Activated CD4-positive, alpha-beta T cell treated with anti-CD3 and anti-CD28 coated beads for 48 hours (primary cell): Measurements from ENCODE around the gene BTN1A1.
A peak's percentile ranks its signal among the peaks of the same experiment; 100 is the strongest.
"Not testable (repeated sequence)": the region's sequence is repeated elsewhere in the genome, so short reads cannot be mapped to it uniquely, and the experiment has no call there.

Experiments
- DNase-seq: peaks from one replicate; pipeline ENCODE4 v3.0.0-alpha.2; 2020

The BTN1A1 gene

DNA sequence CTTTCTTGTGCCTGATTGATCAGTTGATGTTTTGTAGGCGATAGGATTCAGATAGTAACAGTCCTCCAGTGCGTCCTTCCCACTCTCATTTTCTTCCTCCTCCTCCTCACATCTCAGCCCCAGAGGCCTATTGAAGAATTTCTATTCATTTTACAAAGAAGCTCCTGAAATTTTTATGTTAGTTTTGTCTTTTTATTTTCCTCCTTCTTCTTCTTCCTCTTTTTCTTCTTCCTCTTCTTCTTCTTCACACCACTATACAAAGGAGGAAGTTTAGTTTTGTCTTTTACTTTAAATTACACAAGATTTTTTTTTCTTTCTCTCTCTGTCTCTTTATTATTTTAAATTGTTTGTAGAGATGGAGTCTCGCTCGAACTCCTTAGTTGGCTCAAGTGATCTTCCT is 23.2 kb upstream of the BTN1A1 start:
- DNase-seq = no peak

DNA sequence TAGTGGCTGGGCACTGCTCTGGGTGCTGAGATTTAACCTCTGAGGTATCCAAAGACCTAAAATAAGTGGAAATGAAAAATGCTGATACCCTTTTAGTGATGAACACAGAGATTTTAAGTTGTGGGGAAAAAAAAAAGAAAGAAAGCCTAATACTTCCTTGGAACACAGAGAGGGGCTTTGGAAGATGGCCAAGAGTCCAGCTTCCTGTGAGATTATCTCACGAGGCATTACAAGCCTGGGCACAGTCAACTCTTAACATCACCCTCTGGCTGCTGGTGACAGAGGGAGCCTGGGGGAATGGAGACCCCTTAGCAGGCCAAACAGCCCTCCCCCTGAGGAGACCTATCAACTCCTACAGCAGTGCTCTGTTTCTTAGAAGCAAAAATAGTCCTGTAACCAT is 22.7 kb upstream of the BTN1A1 start:
- DNase-seq = no peak

DNA sequence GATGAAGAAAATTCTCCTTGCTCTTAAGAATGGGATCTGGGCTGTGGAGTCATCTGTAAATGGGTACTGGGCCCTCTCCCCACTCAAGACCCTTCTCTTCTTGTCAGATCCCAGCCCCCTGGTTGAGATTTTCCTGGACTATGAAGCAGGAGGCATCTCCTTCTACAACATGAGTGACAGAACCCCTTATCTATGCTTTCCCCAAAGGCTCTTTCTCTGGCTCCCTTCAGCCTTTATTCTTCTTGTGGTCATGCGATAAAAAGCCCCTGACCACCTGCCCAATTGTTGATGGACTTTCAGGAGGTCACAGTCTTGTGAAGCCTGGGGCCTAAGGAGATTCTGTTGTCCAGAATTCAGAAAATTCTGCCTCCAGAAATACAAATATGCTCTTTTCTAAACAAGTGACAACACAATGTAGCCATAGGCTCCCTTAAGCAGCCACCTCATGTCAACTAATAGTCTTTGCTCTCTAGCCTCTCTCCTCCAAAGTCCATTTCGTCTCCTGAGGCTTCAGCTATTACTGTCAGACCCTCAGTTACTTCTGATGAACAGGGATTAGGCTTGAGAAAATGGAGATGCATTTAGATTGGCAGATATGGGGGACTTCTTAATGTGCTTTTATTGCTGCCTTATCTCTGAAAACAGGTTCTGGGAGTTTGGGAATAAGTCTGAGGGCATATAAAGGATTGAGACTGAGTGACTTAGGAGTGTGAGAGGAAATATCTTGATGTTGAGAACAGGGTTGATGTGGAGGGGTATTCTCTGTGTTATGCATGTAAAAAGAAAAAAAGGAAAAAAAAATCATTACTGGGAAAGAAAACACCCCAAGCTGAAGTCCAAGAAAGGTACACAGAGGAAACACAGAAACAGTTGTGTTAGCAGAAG is 21.8 kb upstream of the BTN1A1 start:
- no peak for DNase-seq

DNA sequence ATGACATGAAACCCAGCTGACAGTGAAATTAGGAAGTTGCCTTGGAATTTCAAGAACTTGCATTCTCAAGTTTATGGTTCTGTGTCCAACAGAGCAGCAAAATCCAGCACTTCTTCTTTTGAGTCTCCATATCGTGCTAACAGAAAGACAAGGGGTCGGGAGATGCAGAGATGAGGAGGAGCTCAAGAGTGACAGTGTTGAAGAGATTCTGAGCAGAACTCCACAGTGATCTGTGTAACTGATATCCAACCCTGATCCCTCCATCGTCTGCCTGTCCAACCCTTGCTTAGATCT is 21.2 kb upstream of the BTN1A1 start:
- no peak for DNase-seq

DNA sequence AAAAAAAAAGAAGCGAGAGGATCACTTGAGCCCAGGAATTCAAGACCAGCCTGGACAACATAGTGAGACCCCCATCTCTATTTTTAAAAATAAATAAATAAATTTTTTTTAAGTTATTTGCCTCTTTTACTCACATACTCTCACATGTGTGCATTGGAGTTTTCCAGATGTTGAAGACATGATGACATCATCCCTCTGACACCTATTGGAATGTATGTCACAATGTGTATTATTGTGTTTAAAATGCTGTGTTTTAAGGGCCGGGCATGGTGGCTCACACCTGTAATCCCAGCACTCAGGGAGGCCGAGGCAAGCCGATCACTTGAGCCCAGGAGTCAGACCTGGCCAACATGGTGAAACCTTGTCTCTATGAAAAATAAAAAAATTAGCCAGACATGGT is 17.8 kb upstream of the BTN1A1 start:
- no peak for DNase-seq

DNA sequence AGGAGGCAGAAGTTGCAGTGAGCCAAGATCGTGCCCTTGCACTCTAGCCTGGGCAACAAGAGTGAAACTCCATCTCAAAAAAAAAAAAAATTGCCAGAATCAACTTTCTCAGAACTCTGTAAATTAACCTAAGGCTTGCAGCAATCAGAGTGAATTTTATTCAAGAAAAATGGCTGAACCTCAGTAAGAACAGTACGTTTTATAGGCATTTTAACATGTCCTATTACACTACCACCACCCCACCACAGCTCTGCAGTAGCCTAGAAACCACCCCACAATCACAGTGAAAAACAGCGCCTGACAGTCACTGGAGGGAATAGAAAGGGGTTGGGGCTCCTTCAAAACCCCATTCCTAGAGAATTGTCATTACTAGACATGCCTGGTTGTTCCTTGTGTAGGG is 16.4 kb upstream of the BTN1A1 start:
- DNase-seq = no peak

DNA sequence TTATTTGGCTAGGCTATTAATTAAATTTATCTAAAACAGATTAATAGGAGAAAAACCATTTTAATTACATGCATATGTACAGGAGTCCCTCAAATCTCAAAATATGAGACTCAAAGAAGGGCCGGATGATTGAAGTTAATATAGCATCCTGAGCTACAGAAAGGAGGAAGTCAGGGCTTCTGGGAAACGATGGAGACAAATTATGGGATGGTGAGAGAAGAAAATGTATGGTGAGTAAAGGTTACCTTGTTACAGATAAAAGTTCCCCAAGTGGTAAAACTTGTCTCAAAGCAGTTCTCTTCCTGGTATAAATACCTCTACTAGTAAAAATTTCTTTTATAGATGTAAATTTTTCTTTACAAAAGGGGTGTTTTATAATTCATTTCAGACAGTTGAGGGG is 15.9 kb upstream of the BTN1A1 start:
- no peak for DNase-seq

DNA sequence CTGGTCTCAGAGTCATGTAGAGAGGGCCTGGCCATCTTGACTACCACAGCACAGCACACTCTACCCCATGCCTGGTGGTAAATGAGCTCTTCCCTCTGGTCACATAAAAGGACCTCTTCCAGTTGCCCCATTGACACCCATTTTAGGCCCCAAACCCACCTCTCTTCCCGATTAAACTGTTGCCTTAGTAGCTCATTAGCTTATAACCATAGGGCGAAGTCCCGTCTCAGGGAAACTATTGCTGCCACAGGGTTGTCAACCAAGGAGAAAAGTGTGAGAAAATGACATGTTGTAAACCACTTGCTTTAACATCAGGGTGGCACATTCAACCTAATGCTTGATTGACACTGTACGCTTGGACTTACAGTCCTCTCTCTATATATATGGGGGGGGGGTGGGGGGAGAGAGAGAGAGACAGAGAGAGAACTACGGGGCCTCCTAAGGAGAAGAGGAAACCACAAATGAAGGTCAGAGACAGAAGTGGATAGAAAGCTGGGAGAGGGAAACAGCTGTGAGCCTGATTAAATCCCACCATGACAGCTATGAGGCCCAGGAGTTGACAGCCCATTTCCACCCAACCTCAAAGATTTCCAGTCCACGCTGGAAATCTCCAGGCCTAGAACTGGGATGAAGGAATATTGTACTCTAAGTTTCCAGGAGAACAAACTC is 14.9 kb upstream of the BTN1A1 start:
- no peak for DNase-seq

DNA sequence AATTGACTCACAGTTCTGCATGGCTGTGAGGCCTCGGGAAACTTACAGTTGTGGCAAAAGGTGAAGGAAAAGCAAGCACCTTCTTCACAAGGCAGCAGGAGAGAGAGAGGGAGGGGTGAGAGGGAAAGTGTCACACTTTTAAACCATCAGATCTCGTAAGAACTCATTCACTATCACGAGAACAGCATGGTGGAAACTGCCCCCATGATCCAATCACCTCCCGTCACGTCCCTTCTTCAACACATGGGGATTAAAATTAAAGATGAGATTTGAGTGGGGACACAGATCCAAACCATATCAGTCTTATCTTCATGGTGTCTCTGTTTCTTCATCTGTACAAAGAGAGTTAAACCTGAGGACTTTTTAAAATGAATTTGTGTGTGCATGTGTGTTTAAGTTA is 13.7 kb upstream of the BTN1A1 start:
- DNase-seq = no peak

DNA sequence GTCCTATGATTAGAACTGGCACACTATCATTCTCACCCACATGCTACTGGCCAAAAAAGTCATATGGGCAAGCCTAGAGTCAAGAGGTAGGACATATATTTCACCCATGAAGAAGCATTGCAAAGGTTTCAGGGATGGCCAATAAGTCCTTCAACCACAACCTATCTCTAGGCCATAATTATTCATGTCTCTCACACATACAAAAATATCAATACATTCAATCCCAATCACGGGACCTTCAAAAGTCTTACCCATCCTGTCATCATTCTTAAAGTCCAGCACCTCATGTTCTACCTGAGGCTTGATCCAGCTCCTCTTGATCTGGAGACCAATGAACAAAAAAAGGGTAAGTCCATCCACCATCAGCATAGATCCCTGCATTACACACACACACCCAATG is 12.6 kb upstream of the BTN1A1 start:
- no peak for DNase-seq

DNA sequence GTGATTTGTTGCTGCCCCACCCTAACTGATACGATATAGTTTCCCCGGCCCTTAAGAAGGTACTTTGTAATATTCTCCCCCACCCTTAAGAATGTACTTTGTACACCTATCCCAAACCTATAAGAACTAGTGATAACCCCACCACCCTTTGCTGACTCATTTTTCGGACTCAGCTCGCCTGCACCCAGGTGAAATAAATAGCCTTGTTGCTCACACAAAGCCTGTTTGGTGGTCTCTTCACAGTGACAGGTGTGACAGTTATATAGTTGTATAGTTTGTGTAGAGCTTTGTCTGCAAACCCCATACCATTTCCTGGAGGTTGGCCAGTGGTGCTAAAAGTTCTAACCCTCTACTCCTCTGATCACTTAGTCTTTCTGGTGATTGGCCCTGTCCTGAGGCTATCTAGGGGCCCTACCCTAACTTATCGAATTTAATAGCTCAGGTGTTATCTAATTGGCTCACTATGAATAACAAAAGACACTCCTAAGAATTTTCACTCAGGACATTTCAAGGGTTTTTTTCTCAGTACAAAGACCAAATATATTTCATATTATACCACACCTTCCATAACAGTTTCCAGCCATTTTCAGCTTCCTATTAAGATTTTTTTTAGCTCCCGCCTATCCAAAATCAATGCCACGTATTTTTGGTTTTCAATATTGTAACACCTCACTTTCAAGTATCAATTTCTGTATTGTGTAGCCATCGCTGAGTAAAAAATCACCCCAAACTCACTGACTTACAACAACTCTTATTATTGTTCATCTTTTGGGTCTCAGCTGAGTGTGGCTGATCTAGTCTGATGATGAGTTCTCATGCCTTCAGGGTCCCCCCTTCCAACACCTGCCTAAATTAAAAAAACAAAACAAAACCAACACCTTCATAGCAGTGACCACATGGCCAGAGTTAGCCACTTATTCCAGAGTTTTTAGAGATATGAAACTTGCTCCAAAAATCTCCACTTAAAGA is 9.8 kb upstream of the BTN1A1 start:
- DNase-seq = no peak

DNA sequence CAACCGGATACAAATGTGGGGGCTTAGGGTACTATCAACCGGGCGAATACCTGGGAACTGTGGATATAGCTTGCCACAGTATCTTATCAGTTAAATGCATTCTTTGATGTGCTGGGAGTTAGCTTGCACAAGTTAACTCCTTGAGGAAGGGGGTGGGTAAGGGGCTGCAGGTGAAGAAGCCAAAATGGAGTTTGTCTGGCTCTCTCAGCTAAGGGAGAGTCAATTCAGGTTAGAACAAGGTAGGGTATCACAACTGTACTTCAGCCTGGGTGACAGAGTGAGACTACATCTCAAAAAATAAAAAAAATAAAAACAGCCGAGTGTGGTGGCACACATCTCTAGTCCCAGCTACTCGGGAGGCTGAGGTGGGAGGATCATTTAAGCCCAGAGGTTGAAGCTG is 8.5 kb upstream of the BTN1A1 start:
- DNase-seq = no peak

DNA sequence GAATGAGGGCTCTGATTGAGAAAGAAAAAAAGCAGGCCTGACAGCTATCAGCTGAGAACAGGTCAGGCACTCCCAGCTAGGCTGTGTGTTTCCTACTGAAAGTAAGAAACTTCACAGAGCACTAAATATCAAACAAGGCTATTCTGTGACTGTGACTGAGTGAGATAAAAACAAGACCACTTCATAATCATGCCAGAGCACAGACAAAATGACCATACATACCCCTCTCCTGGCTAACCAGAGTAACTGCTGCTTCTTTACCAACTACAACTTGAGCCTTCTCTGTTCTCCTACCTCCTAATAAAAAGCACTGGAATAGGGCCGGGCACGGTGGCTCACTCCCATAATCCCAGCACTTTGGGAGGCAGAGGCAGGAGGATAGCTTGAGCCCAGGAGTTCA is 6.8 kb upstream of the BTN1A1 start:
- no peak for DNase-seq

DNA sequence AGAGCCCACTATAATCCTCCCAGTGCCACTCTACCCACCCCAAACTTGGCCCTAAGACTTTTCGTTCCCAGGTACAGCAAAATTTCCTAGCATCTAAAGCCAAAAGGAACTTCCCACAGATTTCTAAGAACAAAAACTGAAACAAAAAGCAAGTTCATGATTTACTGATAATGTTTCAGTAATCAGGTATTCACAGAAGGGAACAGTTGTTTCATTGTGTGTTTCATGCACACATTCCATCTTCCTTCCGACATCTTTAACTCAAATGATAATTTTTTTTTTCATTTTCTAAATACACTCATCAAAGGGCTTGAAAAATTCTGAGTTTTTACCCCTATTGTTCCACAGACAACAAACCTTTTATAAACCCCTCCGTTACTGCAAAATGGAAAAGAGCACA is 6.0 kb upstream of the BTN1A1 start:
- no peak for DNase-seq

DNA sequence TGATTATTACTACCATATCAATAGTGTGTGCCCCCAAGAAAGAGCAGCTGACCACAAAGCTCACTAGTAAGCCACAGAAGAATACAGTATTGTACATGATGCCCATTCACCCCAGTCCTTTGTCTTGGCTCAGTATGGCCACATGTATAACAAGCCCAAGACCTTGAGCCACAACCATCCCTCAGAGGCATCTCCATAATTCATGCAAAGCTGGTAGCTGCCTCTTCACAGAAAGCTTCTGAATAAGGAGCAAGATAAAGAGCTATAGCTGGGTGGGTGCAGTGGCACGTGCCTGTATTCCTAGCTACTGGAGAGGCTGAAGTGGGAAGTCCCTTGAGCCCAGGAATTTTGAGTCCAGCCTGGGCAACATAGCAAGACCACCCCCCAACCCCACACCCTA is 4.8 kb upstream of the BTN1A1 start:
- no peak for DNase-seq

DNA sequence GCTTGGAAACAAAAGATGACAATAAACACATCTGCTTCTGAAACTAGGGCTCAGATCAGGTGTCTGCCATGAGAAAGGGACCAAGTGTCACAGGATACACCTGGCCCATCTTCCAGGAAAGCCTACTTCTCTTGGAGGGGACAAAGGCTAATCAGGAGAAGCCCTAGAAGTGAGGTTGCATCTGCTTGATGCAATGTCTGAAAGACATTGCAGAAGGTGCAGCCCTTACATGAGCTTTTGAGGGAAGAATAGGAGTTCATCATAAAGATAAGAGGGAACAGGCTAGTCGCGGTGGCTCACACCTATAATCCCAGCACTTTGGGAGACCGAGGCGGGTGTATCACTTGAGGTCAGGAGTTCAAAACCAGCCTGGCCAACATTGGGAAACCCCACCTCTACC is 2.5 kb upstream of the BTN1A1 start:
- no peak for DNase-seq

DNA sequence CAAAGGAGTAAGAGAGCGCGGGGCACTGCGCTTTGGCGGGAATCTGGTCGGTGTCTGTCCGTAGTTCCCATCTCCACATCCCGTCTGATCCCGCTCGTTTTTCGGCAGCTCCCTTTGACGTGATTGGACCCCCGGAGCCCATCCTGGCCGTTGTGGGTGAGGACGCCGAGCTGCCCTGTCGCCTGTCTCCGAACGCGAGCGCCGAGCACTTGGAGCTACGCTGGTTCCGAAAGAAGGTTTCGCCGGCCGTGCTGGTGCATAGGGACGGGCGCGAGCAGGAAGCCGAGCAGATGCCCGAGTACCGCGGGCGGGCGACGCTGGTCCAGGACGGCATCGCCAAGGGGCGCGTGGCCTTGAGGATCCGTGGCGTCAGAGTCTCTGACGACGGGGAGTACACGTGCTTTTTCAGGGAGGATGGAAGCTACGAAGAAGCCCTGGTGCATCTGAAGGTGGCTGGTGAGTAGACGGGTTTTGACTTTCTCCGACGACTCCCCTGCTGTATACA is 1.4 kb downstream of the BTN1A1 start:
- DNase-seq = peak; percentile 53

DNA sequence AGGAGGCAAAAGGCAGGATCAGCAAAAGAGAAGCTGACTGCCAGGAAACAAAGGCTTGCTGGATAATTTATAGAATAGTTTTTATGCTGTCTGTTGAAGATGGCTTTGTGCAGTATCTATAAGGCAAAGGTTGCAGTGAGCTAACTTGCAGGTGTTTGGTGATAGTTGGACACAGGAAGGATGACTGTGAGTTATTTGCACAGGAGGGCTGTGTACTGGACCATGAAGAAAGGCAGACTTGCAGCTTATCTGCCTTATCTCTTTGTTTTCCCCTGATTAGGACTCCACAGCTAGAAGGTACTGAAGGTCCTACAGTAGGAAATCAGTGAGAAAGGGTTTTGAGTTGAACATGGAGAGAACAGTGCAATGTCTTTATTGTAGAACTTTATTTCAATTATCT is 2.1 kb downstream of the BTN1A1 start:
- no peak for DNase-seq

DNA sequence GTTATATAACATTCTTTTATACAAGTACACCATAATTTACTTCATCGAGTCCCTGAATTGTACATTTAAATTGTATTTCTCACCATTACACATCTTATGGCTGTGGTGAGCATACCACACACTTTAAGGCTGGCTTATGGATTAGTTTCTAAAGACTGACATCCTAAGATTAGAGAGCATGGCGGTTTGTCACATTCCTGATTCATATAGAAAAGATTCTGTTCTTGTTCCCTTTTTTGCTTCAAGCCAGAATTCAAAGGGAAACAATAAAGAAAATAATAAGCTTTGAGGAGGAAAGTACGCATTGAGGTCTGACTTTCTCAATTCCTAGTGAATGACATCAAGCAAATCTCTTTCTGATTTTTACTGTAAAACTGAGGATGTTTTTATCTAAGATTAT is 2.5 kb downstream of the BTN1A1 start:
- no peak for DNase-seq

DNA sequence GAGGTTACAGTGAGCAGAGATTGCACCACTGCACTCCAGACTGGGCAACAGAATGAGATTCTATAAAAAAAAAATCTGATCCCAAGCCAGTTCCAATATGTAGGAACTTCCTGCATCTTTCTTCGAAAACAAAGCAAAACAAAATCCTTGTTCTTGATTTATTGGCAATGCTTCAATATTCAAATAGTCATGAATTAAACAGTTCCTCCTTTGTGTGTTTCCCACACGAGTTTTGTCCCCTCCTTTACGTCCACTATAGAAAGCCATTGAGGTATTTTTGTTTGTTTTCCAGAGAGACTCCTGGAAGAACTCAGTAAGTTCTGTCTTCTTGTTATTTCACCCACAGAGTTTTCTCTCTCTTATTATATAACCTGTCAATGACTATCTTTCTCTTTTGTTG is 7.6 kb downstream of the BTN1A1 start:
- no peak for DNase-seq

DNA sequence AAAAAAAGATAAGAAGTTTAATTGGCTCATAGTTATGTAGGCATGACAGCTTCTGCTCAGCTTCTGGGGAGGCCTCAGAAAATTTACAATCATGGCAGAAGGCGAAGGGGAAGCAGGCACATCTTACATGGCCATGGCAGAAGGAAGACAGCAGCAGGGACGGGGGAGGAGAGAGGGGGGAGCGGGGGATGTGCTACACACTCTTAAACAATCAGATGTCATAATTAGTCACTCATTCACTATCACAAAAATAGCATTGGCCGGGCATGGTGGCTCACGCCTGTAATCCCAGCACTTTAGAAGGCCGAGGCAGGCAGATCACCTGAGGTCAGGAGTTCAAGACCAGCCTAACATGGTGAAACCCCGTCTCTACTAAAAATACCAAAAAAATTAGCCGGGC is 10.9 kb downstream of the BTN1A1 start:
- not testable (repeated sequence) for DNase-seq

DNA sequence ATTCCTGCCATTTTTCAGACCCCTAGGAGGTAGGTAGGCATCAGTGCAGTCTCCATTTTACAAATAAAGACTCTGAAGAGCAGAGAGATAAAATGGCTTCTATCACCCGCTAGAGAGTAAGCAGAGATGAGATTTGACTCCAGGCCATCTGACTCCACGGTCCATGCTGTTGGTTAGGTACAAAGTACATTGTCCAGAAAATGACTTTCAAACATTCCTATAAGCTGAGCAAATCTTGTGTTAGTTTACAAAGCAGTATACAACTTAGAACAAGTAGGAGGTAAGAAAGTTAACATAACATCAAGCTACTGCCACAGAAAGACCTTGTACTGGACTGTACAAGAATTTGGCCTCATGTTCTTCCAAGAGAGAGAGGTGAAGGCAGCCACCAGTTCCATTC is 14.9 kb downstream of the BTN1A1 start:
- no peak for DNase-seq
